HepG2 (cell line): ENCODE results near the gene CACNA1G. TPM values are rescaled to one million over a fixed set of nuclear protein-coding genes. Genes with fewer than 3 reads are reported as not detected.

ENCODE experiments used
- BATF2 ChIP-seq: sonication (generic); formaldehyde crosslinking; IDR thresholded peaks from 2 replicates; pipeline ENCODE4 v1.8.0; 2022; ENCODE audit warnings: mild to moderate bottlenecking, missing genetic modification reagents, moderate library complexity
- DNMT1 ChIP-seq: sonication (generic); formaldehyde crosslinking; IDR thresholded peaks from 2 replicates; pipeline ENCODE4 v1.5.1; 2020; ENCODE audit warnings: mild to moderate bottlenecking, missing genetic modification reagents
- DRAP1 ChIP-seq: IDR thresholded peaks from 2 replicates; pipeline ENCODE4 v1.6.1; 2016; ENCODE audit warnings: missing genetic modification reagents, missing compliant biosample characterization
- FOXK1 ChIP-seq: sonication (generic); formaldehyde crosslinking; IDR thresholded peaks from 2 replicates; pipeline ENCODE4 v1.4.0; 2020; ENCODE audit warnings: low read depth, missing genetic modification reagents, borderline replicate concordance
- GATAD1 ChIP-seq: IDR thresholded peaks from 2 replicates; pipeline ENCODE4 v1.6.1; 2016; ENCODE audit warnings: missing genetic modification reagents, missing compliant biosample characterization
- HNF1B ChIP-seq: sonication (generic); formaldehyde crosslinking; IDR thresholded peaks from 2 replicates; pipeline ENCODE4 v1.5.1; 2020; ENCODE audit warnings: mild to moderate bottlenecking, moderate library complexity, missing genetic modification reagents
- IRF2 ChIP-seq: IDR thresholded peaks from 2 replicates; pipeline ENCODE4 v1.6.1; 2018; ENCODE audit warnings: missing genetic modification reagents, missing compliant biosample characterization
- KAT8 ChIP-seq: IDR thresholded peaks from 2 replicates; pipeline ENCODE4 v1.6.1; 2016; ENCODE audit warnings: missing genetic modification reagents, missing compliant biosample characterization
- KDM3A ChIP-seq: IDR thresholded peaks from 2 replicates; pipeline ENCODE4 v1.6.1; 2018; ENCODE audit warnings: low read depth, missing compliant biosample characterization
- MAFK ChIP-seq, 2 experiments: IDR thresholded peaks in 1 of 2; conservative IDR thresholded peaks in 1 of 2; 2 replicates each; pipeline ENCODE4 v1.6.1; 2011; ENCODE audit warnings: improper control_type of control experiment in 2 of 2, low read length in 2 of 2
- PCBP1 ChIP-seq: fragments of 200-400 bp; formaldehyde crosslinking; IDR thresholded peaks from 2 replicates; pipeline ENCODE4 v1.6.1; 2017; ENCODE audit warnings: mild to moderate bottlenecking, low read depth, low read length, borderline replicate concordance
- SIN3A ChIP-seq: IDR thresholded peaks from 2 replicates; pipeline ENCODE4 v1.6.1; 2011; ENCODE audit warnings: low read depth, mild to moderate bottlenecking, control low read depth, low read length, borderline replicate concordance
- SNRNP70 ChIP-seq: fragments of 200-400 bp; formaldehyde crosslinking; IDR thresholded peaks from 2 replicates; pipeline ENCODE4 v1.6.1; 2017; ENCODE audit warnings: mild to moderate bottlenecking, low read depth, low read length, moderate library complexity
- ZNF281 ChIP-seq: sonication (generic); formaldehyde crosslinking; IDR thresholded peaks from 2 replicates; pipeline ENCODE4 v1.4.0; 2020; ENCODE audit warnings: missing genetic modification reagents, borderline replicate concordance
- ZNF282 ChIP-seq: fragments of 450-650 bp; IDR thresholded peaks from 2 replicates; pipeline ENCODE4 v1.6.1; 2018; ENCODE audit not compliant: partially characterized antibody
- ZNF574 ChIP-seq: sonication (generic); formaldehyde crosslinking; IDR thresholded peaks from 2 replicates; pipeline ENCODE4 v1.4.0; 2020; ENCODE audit warnings: missing genetic modification reagents
- ZNF607 ChIP-seq: sonication (generic); formaldehyde crosslinking; IDR thresholded peaks from 2 replicates; pipeline ENCODE4 v1.5.1; 2020; ENCODE audit warnings: missing genetic modification reagents, mild to moderate bottlenecking, borderline replicate concordance
- ZNF747 ChIP-seq: sonication (generic); formaldehyde crosslinking; IDR thresholded peaks from 2 replicates; pipeline ENCODE4 v1.8.1; 2023; ENCODE audit warnings: missing genetic modification reagents, mild to moderate bottlenecking, borderline replicate concordance
- ZNF878 ChIP-seq: sonication (generic); formaldehyde crosslinking; IDR thresholded peaks from 2 replicates; pipeline ENCODE4 v1.8.1; 2023; ENCODE audit warnings: mild to moderate bottlenecking, missing genetic modification reagents, moderate library complexity
- ZNF879 ChIP-seq: sonication (generic); formaldehyde crosslinking; IDR thresholded peaks from 2 replicates; pipeline ENCODE4 v1.8.1; 2023; ENCODE audit warnings: missing genetic modification reagents
- polyA plus RNA-seq, 8 experiments: library from polyadenylated mRNA; depleted of rRNA in 3 of 8; stranded (reverse) in 7 of 8; unstranded in 1 of 8; fragments of >200 nt; fragmentation: Illumina TruSeq in 4 of 8; extraction: Trizol in 4 of 8; gene quantifications; 2 replicates each; pipeline versions ENCODE4 v1.2.1 to v1.2.3, GENCODE V29; 2011 to 2016; ENCODE audit warnings: low read depth in 4 of 8, missing spikeins in 1 of 8, mixed read lengths in 1 of 8; ENCODE audit not compliant: insufficient read depth in 1 of 8
- total RNA-seq, 5 experiments: library from RNA; depleted of rRNA; stranded (reverse); fragments of >200 nt; fragmentation: Illumina TruSeq; extraction: Trizol; gene quantifications; 2 replicates each; pipeline ENCODE4 v1.2.3, GENCODE V29; 2016; ENCODE audit warnings: low read depth in 1 of 5

CACNA1G gene
- total and polyA plus RNA-seq, 2 of the 13 experiments (the other 11 are each of a cell fraction or from before 2014, with no cell fraction given) = 0.02 TPM; not detected in 1

GRCh38 chr17:50660042-50660886, 99.7 kb downstream of the CACNA1G start (continued):
- peak; percentile 80 for TF ChIP-seq HNF1B (CRISPR knock-in tag)
- peak; percentile 56; the same call in 1 of the 2 replicates for TF ChIP-seq ZNF878 (CRISPR knock-in tag)
- TF ChIP-seq GATAD1 (CRISPR knock-in tag) = 0 out of 2 replicates have a peak, but pooled peaks have one; percentile 31
- TF ChIP-seq ZNF281 = 0 out of 2 replicates have a peak, but pooled peaks have one; percentile 36
- 0 out of 2 replicates have a peak, but pooled peaks have one; percentile 60 for TF ChIP-seq DNMT1 (CRISPR knock-in tag)
- peak; percentile 54 for TF ChIP-seq DRAP1
- TF ChIP-seq SNRNP70 = no peak
- TF ChIP-seq KDM3A (CRISPR knock-in tag) = peak; percentile 78
- peak; percentile 88 for TF ChIP-seq ZNF747 (CRISPR knock-in tag)
- peak; percentile 72 for TF ChIP-seq IRF2 (CRISPR knock-in tag)
- no peak for TF ChIP-seq ZNF282
- peak; percentile 50; the same call in 1 of the 2 replicates for TF ChIP-seq SIN3A
- 0 out of 4 replicates have a peak, but pooled peaks of 1 of the 2 experiments have one; percentile 13 for TF ChIP-seq MAFK (conservative IDR thresholded peaks at IDR 0.05 in 1 of 2, IDR thresholded peaks at IDR 0.05 in 1 of 2; ENCODE audit: low read length in 2 of 2)
- no peak for TF ChIP-seq BATF2 (CRISPR knock-in tag)
- TF ChIP-seq ZNF879 (CRISPR knock-in tag) = no peak
- TF ChIP-seq FOXK1 (CRISPR knock-in tag) = 0 out of 2 replicates have a peak, but pooled peaks have one; percentile 23
- TF ChIP-seq ZNF574 (CRISPR knock-in tag) = peak; percentile 59; the same call in 1 of the 2 replicates
- TF ChIP-seq PCBP1 = no peak
- peak; percentile 58; the same call in 1 of the 2 replicates for TF ChIP-seq KAT8 (CRISPR knock-in tag)
- 0 out of 2 replicates have a peak, but pooled peaks have one; percentile 54 for TF ChIP-seq ZNF607 (CRISPR knock-in tag)
